Upper lobe of left lung (tissue), 4 donors: Measurements from ENCODE around the gene XYLT2.

Source experiments
- CTCF ChIP-seq, 6 experiments: fragments of 450-650 bp in 4 of 6; fragments of 200-600 bp in 2 of 6; sonication (generic) in 2 of 6; IDR thresholded peaks; one replicate each; pipeline ENCODE4 v1.5.1; 2016 to 2019; ENCODE audit warnings: antibody characterized with exemption in 6 of 6
- POLR2A ChIP-seq, 4 donors: fragments of 450-650 bp; IDR thresholded peaks; one replicate each; pipeline ENCODE4 v1.5.1; 2016 to 2017; ENCODE audit warnings: antibody characterized with exemption in 4 of 4, mild to moderate bottlenecking in 2 of 4
- POLR2AphosphoS5 ChIP-seq, 2 donors: sonication (generic); formaldehyde crosslinking; IDR thresholded peaks; one replicate each; pipeline ENCODE4 v1.5.1; 2017; ENCODE audit warnings: antibody characterized with exemption in 2 of 2

GRCh38 chr17:50308666-50309065 is 37.3 kb upstream of the XYLT2 start:
- TF ChIP-seq POLR2AphosphoS5 (IDR thresholded peaks at IDR 0.05) = no peak
- no peak for TF ChIP-seq CTCF (IDR thresholded peaks at IDR 0.05)
- TF ChIP-seq POLR2A (IDR thresholded peaks at IDR 0.05) = no peak
